ENCODE data around the gene TAF11.
"Not testable (repeated sequence)": the region's sequence is repeated elsewhere in the genome, so short reads cannot be mapped to it uniquely, and the experiment has no call there.

Gene TAF11

GRCh38 chr6:34887753-34888513 is at the start of gene TAF11:
TSS of gene TAF11 (minus strand) at chr6:34888042. CDS start at chr6:34887957, 85 bp downstream.
- peak; percentile 96 for DNase-seq

DNA sequence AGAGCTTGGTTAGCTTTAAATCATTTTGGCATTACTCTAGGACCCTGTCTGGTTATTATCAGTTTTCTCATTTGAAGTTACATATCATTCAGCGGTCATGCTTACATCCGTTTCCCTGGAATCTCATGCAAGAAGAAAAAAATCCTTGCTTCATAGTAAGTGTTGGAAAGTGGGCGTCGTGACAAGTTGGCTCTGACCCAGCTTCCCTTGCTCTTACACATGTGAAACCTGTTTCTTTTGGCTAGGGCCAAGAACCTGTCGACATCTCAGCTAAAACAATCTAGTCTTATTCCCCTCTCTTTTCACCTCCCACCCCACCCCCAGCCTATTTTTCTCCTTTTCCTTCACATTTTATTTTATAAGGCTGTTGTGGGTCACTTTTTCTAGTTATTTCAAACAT is 46.7 kb upstream of the TAF11 start:
- no peak for DNase-seq

- DNase-seq, result not testable (repeated sequence)
These were observed 44.4 kb upstream of the TAF11 start for GRCh38 chr6:34932202-34932601.

DNA sequence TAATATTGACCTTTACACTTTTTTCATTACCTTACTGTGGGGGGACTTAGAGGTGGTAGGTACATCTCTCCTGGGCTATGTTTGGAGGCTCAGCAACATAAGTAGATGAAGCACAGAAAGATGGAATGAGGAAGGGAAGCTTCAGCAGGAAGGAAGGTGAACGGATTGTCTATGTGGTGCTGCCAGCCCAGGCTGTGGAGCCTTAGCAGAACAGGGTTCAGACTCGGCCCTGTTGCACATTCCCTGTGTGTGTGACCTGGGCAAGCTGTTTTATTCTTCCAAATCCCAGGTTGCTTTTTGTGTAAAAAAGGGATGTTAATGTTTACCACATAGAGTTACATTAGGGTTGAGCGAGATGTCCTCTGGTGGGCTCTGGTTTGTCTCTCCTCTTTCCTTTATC is 42.4 kb upstream of the TAF11 start:
- DNase-seq, result no peak

DNA sequence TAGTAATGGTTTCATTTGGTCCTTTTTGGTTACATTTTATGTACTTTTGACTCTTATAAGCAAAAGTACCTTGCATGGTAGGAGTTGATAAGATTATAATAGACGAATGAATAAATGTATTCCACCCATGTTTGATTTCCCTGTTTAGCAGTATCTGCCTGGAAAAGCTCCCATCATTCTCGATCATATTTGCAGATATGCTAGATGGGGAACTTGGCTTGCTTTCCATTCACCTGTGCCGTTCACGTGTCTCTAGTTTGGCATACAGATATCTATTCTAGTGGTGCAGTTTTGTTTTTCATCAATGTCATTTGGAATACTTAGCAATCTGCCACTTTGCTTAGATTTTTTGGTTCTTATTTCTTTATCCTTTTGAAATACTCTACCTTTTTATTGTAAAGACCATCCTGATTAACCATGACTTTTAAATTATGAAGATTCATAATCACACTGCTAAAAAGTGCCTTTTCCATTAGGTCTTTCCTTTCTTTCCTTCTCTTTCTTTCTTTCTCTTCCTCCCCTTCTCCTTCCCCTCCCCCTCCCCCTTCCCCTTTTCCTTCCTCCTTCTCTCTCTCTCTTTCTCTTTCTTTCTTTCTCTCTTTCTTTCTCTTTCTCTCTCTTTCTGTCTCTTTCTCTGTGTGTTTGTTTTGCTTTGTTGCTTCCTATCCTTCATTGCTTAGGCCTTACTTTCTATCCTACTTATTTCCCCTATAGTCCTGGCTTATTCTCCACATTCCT is 41.6 kb upstream of the TAF11 start:
- no peak for DNase-seq

GRCh38 chr6:34928695-34929094 is 40.9 kb upstream of the TAF11 start:
- no peak for DNase-seq

- no peak for DNase-seq
These were observed 40.4 kb upstream of the TAF11 start for GRCh38 chr6:34928220-34928619.

- DNase-seq, result no peak
These were observed 38.8 kb upstream of the TAF11 start for GRCh38 chr6:34926655-34927054.

GRCh38 chr6:34924831-34925625 is 37.2 kb upstream of the TAF11 start:
- no peak for DNase-seq

GRCh38 chr6:34922177-34922663 is 34.4 kb upstream of the TAF11 start:
- no peak for DNase-seq

GRCh38 chr6:34920097-34920496 is 32.3 kb upstream of the TAF11 start:
- DNase-seq, result no peak

GRCh38 chr6:34919651-34920050 is 31.8 kb upstream of the TAF11 start:
- DNase-seq, result no peak

GRCh38 chr6:34917626-34918285 is 29.9 kb upstream of the TAF11 start:
- DNase-seq, result no peak

DNA sequence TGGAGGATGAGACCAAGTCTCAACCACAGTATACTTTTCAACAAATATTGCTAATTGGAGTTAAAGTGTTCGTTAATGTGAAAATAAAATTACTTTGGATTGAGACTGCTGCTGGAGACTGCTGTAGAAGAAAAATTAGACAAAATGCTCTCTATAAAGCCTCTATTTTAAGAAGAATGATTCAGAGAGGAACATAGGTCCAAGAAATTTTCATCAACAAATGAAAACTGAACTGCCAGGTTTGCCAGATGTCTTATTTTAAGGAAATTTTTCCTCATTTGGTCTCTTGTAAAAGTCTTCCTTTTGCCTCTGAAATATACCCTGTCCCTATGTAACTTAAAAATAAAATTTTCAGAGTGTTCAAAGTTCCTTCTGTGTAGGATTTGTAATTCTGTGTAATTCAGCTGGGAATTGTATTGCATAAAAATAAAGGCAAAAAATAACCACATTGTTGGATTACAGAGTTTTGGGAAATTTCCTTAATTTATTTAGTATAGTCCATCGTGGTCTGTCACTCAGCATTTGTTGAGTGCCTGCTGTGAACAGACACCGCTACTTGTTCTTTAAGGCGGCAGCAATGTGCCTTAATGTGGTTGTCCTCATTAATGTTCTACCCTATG is 28.6 kb upstream of the TAF11 start:
- no peak for DNase-seq

DNA sequence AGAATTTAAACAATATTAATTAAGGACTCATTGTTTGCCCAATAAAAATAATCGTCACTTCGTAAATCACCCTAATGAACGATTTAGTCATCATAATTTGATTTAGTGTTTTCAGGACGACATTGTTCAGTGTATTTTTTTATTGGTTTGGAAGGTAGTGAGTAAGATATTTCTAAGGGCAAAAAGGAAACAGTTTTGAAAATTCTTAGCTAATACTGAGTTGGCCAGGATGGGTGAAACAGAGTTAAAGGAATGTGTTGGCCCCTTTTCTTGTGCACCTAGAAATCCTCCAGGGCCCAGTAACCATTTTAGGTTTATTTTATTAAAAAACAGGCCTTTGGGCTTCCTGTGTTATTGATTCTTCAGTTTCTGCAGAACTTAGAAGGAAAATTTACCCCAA is 26.5 kb upstream of the TAF11 start:
- DNase-seq, result no peak

DNA sequence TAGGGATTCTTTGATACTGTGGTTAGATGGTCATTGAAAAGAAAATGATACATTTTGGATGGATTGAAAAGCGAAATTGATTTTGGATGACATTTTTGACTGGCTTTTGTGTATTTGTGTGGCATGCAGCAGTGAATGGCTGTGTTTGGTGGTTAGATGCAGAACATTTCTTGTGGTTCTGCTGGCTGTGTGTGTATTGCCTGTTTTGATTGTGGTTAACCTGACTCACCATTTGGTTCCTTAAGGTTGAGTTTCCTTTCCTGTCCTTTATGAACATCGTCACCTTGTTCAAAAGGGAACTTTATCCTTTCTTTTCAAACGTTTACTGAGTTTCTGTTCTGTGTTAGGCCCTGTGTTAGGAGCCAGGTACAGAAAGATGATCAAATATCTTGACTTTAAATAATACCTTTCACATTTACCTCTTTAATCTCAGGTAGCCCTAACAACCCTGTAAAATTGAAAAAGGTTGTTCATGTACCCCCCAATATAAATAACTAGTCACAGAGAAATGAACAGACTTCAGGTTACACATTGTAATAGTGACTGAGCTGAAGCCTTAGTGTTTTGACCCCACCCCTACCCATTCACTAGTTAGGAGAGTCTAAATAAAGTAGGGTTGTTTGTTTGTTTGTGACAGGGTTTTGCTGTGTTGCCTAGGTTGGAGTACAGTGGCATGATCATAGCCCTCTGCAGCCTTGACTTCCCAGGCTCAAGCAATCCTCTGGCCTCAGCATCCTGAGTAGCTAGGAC is 25.0 kb upstream of the TAF11 start:
- peak; percentile 64 for DNase-seq

DNA sequence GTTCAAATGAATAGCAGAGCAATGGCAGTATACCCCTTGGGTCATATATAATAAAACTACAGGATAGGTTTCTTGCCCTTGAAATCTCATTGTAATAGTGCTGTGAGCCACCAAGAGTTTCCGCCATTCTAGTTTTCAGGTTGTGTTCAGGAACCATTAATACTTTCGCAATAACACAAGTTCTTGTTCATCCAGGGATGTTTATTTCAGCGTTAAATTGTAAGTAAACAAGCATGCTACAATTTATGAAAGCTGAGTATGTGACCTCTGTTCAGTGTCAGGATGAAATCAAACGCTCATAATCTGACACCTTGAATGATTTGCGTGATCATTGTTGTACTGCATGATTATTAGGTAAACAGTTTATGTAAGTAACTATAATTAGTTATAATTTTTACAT is 24.0 kb upstream of the TAF11 start:
- DNase-seq, result no peak

DNA sequence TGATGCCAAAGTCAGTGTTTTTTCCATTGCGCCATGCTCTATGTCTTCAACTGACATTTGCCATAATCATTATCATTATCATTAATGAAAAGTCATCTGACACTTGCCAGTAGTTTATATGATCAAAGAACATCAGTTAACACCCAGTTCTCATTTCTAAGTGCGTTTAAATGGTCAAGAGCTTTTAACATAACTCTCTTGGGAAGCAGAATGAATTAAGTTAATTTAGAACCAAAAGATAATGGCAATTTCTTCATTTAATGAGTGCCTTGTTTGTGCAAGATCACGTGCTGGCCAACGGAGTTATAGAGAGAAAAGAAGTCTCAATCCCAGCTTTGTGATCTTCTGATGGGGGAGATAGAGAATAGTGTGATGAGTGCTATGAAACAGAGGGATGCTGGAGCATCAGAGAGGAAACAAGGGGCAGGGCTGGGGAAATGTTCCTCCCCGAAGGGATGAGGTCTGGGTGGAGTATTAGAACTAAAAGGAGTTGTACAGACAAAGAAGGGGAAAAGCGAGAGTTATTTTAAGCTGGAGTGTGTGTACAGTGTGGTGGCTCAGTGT is 21.6 kb upstream of the TAF11 start:
- DNase-seq, result no peak

DNA sequence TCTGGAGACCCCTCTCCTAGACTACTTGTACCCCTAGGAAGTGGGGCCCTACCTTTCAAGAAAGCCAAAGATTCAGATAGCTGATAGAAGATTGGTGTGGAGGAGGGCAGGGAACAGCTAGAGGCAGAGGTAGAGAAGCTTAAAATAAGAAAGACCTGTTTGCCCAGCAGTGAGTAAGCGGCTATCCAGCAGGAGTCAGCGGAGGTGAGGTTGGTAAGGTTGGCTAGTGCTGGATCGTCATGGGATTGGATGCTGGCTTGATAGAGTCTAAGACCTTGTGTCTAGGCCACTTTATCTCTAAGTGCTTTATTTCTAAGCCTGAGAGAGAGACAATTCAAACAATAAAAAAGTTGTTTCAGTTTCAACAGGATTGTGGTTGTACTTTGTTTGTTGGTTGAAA is 20.4 kb upstream of the TAF11 start:
- no peak for DNase-seq

GRCh38 chr6:34906826-34907225 is 19.0 kb upstream of the TAF11 start:
- no peak for DNase-seq

- no peak for DNase-seq
These were observed 17.3 kb upstream of the TAF11 start for GRCh38 chr6:34904990-34905613.

Measured in activated effector memory CD4-positive, alpha-beta T cell treated with anti-CD3 and anti-CD28 coated beads, Interleukin-2, amount 50 U/mL, for 16 hours (primary cell).